ENCODE results near the gene PLPP6. TPM values are rescaled to one million over a fixed set of nuclear protein-coding genes. Genes with fewer than 3 reads are reported as not detected.

Gene PLPP6
- total RNA-seq, 4 donors from 2014 or later, result 8.4 to 15.1 (median 12.8) TPM

- Histone ChIP-seq H3K9me3 (no peaks in the 10 kb centered on the region), H3K36me3 (peaks cover 29% of the 10 kb centered on the region), H3K27me3 (no peaks in the 10 kb centered on the region), H3K4me3 (no peak overlapping the region), H3K4me1 (peaks cover 13% of the 10 kb centered on the region), H3K27ac (no peak overlapping the region)
- no peak for DNase-seq (ENCODE audit: low spot score in 2 of 2)
- TF ChIP-seq POLR2AphosphoS5 (IDR thresholded peaks at IDR 0.05) (no peak), POLR2A (IDR thresholded peaks at IDR 0.05) (no peak), EP300 (IDR thresholded peaks at IDR 0.05) (no peak)
- TF ChIP-seq, protein P1, sequence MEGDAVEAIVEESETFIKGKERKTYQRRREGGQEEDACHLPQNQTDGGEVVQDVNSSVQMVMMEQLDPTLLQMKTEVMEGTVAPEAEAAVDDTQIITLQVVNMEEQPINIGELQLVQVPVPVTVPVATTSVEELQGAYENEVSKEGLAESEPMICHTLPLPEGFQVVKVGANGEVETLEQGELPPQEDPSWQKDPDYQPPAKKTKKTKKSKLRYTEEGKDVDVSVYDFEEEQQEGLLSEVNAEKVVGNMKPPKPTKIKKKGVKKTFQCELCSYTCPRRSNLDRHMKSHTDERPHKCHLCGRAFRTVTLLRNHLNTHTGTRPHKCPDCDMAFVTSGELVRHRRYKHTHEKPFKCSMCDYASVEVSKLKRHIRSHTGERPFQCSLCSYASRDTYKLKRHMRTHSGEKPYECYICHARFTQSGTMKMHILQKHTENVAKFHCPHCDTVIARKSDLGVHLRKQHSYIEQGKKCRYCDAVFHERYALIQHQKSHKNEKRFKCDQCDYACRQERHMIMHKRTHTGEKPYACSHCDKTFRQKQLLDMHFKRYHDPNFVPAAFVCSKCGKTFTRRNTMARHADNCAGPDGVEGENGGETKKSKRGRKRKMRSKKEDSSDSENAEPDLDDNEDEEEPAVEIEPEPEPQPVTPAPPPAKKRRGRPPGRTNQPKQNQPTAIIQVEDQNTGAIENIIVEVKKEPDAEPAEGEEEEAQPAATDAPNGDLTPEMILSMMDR (IDR thresholded peaks at IDR 0.05), result no peak
- 90% methylated on average over 4 of the region's 4 CpGs for WGBS
These were observed 28.1 kb downstream of the PLPP6 start for GRCh38 chr9:4690144-4690543.

- Histone ChIP-seq H3K9me3 (no peaks in the 10 kb centered on the region), H3K4me1 (peaks cover 6% of the 10 kb centered on the region), H3K27ac (no peak overlapping the region), H3K27me3 (no peaks in the 10 kb centered on the region), H3K4me3 (no peak overlapping the region), H3K36me3 (peaks cover 30% of the 10 kb centered on the region)
- TF ChIP-seq POLR2AphosphoS5 (IDR thresholded peaks at IDR 0.05) (no peak), POLR2A (IDR thresholded peaks at IDR 0.05) (no peak), EP300 (IDR thresholded peaks at IDR 0.05) (no peak)
- TF ChIP-seq, protein P1 (IDR thresholded peaks at IDR 0.05), result no peak
- DNase-seq (ENCODE audit: low spot score in 2 of 2), result no peak
- WGBS, result 72% methylated on average over 3 of the region's 3 CpGs
These were observed 29.7 kb downstream of the PLPP6 start for GRCh38 chr9:4691795-4692194.

- TF ChIP-seq POLR2AphosphoS5 (IDR thresholded peaks at IDR 0.05) (no peak), POLR2A (IDR thresholded peaks at IDR 0.05) (no peak)
- TF ChIP-seq, protein P1 (IDR thresholded peaks at IDR 0.05), result no peak
- H3K27ac ChIP-seq, result no peak overlapping the region
- no peaks in the 10 kb centered on the region for H3K27me3 ChIP-seq
- no peak overlapping the region for H3K4me3 ChIP-seq
- 81% methylated on average over 3 of the region's 3 CpGs for WGBS
- no peaks in the 10 kb centered on the region for H3K4me1 ChIP-seq
- H3K36me3 ChIP-seq, result peaks cover 50% of the 10 kb centered on the region
- DNase-seq (ENCODE audit: low spot score in 2 of 2), result no peak
- H3K9me3 ChIP-seq, result no peaks in the 10 kb centered on the region
These were observed 38.0 kb downstream of the PLPP6 start for GRCh38 chr9:4700091-4700490.

GRCh38 chr9:4700932-4701331, 38.8 kb downstream of the PLPP6 start:
- Histone ChIP-seq H3K4me1 (no peaks in the 10 kb centered on the region), H3K27ac (no peak overlapping the region), H3K27me3 (no peaks in the 10 kb centered on the region), H3K36me3 (peaks cover 50% of the 10 kb centered on the region), H3K9me3 (no peaks in the 10 kb centered on the region), H3K4me3 (no peak overlapping the region)
- 80% methylated on average over 2 of the region's 2 CpGs for WGBS
- DNase-seq (ENCODE audit: low spot score in 2 of 2), result no peak
- TF ChIP-seq POLR2A (IDR thresholded peaks at IDR 0.05) (no peak), EP300 (IDR thresholded peaks at IDR 0.05) (no peak), POLR2AphosphoS5 (IDR thresholded peaks at IDR 0.05) (no peak)
- TF ChIP-seq, protein P1 (IDR thresholded peaks at IDR 0.05), result no peak

GRCh38 chr9:4701526-4701925, 39.4 kb downstream of the PLPP6 start:
- Histone ChIP-seq H3K9me3 (no peaks in the 10 kb centered on the region), H3K27ac (no peak overlapping the region), H3K4me3 (no peak overlapping the region), H3K36me3 (peaks cover 51% of the 10 kb centered on the region), H3K27me3 (no peaks in the 10 kb centered on the region), H3K4me1 (no peaks in the 10 kb centered on the region)
- TF ChIP-seq, protein P1 (IDR thresholded peaks at IDR 0.05), result no peak
- TF ChIP-seq POLR2A (IDR thresholded peaks at IDR 0.05) (no peak), EP300 (IDR thresholded peaks at IDR 0.05) (no peak), POLR2AphosphoS5 (IDR thresholded peaks at IDR 0.05) (no peak)
- DNase-seq (ENCODE audit: low spot score in 2 of 2), result no peak
- WGBS, result 58% methylated on average over 1 of the region's 1 CpG

All from suprapubic skin (tissue), 4 donors.